Upper lobe of right lung (tissue), 1 donor: ENCODE measurements around the gene HNRNPAB. TPM values are rescaled to one million over a fixed set of nuclear protein-coding genes. Genes with fewer than 3 reads are reported as not detected.

Source experiments
- ATAC-seq: fragments of 200-7000 bp; cut with Tn5 transposase; one replicate; pipeline ENCODE4 v1.9.1; 2020; ENCODE audit warnings: mild to moderate bottlenecking, moderate library complexity
- DNase-seq: peaks from one replicate; pipeline ENCODE4 v3.0.0-alpha.2; 2020
- H3K27ac ChIP-seq: fragments of 200-600 bp; one replicate; pipeline ENCODE4 v1.8.0; 2022
- H3K27me3 ChIP-seq: fragments of 200-600 bp; one replicate; pipeline ENCODE4 v1.8.0; 2022; ENCODE audit warnings: mild to moderate bottlenecking
- H3K36me3 ChIP-seq: fragments of 200-600 bp; one replicate; pipeline ENCODE4 v1.8.0; 2022
- H3K4me1 ChIP-seq: fragments of 200-600 bp; one replicate; pipeline ENCODE4 v1.8.0; 2022
- H3K4me3 ChIP-seq: fragments of 200-600 bp; one replicate; pipeline ENCODE4 v1.8.0; 2022; ENCODE audit warnings: mild to moderate bottlenecking
- H3K9me3 ChIP-seq: fragments of 200-600 bp; one replicate; pipeline ENCODE4 v1.8.0; 2022
- CTCF ChIP-seq: fragments of 200-600 bp; IDR thresholded peaks from one replicate; pipeline ENCODE4 v1.8.0; 2022; ENCODE audit warnings: antibody characterized with exemption
- intact Hi-C: fragments of 100-400 bp; cut with DNase I; formaldehyde crosslinking; loops from one replicate; pipeline ENCODE4 v1.11.0; 2022
- total RNA-seq: library from RNA; stranded (reverse); fragmentation: NEBNext Ultra II Directional; extraction: Animal tissue kit (Norgen Biotek cat#: 25700); gene quantifications from one replicate; pipeline ENCODE4 v1.2.1, GENCODE V29; 2021
- donor health status: DM: no; HTN: yes; CAD: no; lungs with severe emphysema.

Gene HNRNPAB
- total RNA-seq, 1 donor from 2014 or later, result 116 TPM

DNA sequence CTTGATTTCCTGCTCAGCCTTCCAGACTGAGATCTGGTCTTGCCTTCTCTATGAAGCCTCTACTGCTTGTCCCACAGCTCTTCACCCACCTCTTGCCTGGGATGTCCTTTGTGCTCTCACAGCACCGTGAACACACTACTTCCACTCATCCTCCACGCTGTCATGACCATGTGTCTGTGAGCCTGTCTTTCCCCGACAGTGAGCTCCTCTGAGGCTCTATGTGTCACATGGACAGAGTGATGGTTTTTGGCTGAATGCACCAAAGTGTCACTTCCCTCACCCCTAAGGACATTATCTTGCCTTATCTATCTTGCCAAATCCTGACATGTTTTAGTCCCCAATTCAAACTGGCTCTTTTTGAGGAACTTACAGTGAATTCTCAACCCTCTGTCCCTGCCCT lies 16.9 kb downstream of the HNRNPAB start:
- no peaks in the 10 kb centered on the region for H3K4me1 ChIP-seq
- intact Hi-C loops, result no loop called here
- H3K9me3 ChIP-seq, result no peaks in the 10 kb centered on the region
- ATAC-seq (peak; percentile 29), DNase-seq (no peak)
- H3K27me3 ChIP-seq, result no peaks in the 10 kb centered on the region
- peaks cover 70% of the 10 kb centered on the region for H3K36me3 ChIP-seq
- TF ChIP-seq CTCF, result no peak
- no peak overlapping the region for H3K4me3 ChIP-seq
- no peak overlapping the region for H3K27ac ChIP-seq

DNA sequence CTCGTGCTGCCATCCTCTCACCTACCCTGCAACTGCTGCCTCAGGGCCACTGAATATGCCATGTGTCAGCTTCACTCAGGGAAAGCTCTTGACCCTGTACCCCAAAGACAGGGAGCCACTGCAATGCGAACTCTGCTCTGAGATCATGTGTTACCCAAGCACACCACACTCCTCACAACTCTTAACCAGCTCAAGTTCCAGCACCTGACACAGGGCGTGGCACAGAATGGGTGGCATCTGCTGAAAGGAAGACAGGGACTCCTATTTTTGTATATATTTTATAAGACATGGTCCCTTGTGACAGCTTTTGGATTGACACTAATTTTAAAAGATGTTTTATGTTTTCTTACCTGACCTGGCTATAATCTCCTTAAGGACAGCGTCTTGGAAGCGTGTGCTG lies 17.5 kb downstream of the HNRNPAB start:
- no peak for DNase-seq
- H3K27me3 ChIP-seq, result no peaks in the 10 kb centered on the region
- no peak overlapping the region for H3K4me3 ChIP-seq
- no peaks in the 10 kb centered on the region for H3K4me1 ChIP-seq
- TF ChIP-seq CTCF, result no peak
- peaks cover 65% of the 10 kb centered on the region for H3K36me3 ChIP-seq
- no peak overlapping the region for H3K27ac ChIP-seq
- ATAC-seq, result no peak
- H3K9me3 ChIP-seq, result no peaks in the 10 kb centered on the region
- intact Hi-C loops, result no loop called here

DNA sequence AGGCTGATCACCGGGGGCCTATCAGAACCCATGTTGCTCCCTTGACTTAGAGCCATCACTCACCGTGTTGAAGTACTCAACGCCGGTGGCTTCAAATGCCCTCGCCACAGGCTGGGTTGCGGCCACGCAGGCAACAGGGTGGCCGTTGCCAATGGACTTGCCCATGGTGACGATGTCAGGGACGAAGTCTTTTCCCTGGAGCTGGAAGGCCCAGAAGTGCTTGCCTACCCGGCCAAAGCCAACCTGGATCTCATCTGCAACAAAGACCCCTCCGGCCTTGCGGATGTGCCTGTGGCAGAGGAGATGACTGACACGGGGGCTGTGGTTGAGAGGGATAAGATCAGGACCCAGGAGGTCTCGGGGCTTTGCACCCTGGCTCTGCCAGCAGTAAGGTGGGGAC lies 18.0 kb downstream of the HNRNPAB start:
- no peak overlapping the region for H3K4me3 ChIP-seq
- ATAC-seq (no peak), DNase-seq (no peak)
- H3K4me1 ChIP-seq, result no peaks in the 10 kb centered on the region
- TF ChIP-seq CTCF, result no peak
- H3K9me3 ChIP-seq, result no peaks in the 10 kb centered on the region
- peaks cover 62% of the 10 kb centered on the region for H3K36me3 ChIP-seq
- intact Hi-C loops, result no loop called here
- H3K27me3 ChIP-seq, result no peaks in the 10 kb centered on the region
- no peak overlapping the region for H3K27ac ChIP-seq

- no peak overlapping the region for H3K4me3 ChIP-seq
- no peaks in the 10 kb centered on the region for H3K4me1 ChIP-seq
- H3K36me3 ChIP-seq, result peaks cover 68% of the 10 kb centered on the region
- intact Hi-C loops, result no loop called here
- H3K27ac ChIP-seq, result no peak overlapping the region
- no peak for TF ChIP-seq CTCF
- H3K9me3 ChIP-seq, result no peaks in the 10 kb centered on the region
- ATAC-seq (no peak), DNase-seq (no peak)
- no peaks in the 10 kb centered on the region for H3K27me3 ChIP-seq
These were observed 19.0 kb downstream of the HNRNPAB start for GRCh38 chr5:178223196-178223773.

DNA sequence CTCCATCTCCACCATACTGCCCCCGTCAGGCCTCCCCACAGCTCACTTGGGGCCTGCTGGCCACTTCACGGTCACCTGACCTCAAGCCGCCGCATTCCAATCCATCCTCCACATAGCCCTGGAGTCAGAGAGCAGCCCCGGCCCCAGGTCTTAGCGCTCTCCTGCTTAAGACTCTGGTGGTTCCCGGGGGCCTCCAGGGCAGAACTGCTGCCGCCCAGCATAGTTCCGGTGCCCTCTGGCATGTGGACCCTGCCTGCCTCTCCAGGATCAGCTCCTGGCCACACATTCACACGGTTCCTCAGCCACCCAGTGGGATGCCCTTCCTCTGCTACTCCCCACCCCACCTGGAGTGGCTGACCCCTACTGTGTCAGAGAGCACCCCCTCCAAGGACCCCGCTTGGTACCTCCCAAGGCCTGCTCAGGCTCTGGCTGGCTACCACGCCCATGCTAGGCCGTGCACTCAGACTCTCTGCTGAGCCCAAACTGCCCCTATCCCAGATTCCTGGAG lies 19.5 kb downstream of the HNRNPAB start:
- peaks cover 68% of the 10 kb centered on the region for H3K36me3 ChIP-seq
- no peaks in the 10 kb centered on the region for H3K27me3 ChIP-seq
- intact Hi-C loops, result no loop called here
- ATAC-seq (peak; percentile 83), DNase-seq (no peak)
- no peak overlapping the region for H3K27ac ChIP-seq
- no peaks in the 10 kb centered on the region for H3K9me3 ChIP-seq
- H3K4me1 ChIP-seq, result no peaks in the 10 kb centered on the region
- no peak overlapping the region for H3K4me3 ChIP-seq
- no peak for TF ChIP-seq CTCF

- Histone ChIP-seq H3K27me3 (no peaks in the 10 kb centered on the region), H3K4me3 (no peak overlapping the region), H3K36me3 (peaks cover 68% of the 10 kb centered on the region)
These were observed 20.1 kb downstream of the HNRNPAB start for GRCh38 chr5:178224403-178224802.

More at GRCh38 chr5:178224403-178224802, 20.1 kb downstream of the HNRNPAB start:
- no peak for TF ChIP-seq CTCF
- intact Hi-C loops, result no loop called here
- Histone ChIP-seq H3K9me3 (no peaks in the 10 kb centered on the region), H3K4me1 (peaks cover 2% of the 10 kb centered on the region), H3K27ac (no peak overlapping the region)
- ATAC-seq (no peak), DNase-seq (no peak)
